ENCODE measurements around the gene TMEM143.
"Not testable (repeated sequence)": the region's sequence is repeated elsewhere in the genome, so short reads cannot be mapped to it uniquely, and the experiment has no call there.

TMEM143 gene

DNA sequence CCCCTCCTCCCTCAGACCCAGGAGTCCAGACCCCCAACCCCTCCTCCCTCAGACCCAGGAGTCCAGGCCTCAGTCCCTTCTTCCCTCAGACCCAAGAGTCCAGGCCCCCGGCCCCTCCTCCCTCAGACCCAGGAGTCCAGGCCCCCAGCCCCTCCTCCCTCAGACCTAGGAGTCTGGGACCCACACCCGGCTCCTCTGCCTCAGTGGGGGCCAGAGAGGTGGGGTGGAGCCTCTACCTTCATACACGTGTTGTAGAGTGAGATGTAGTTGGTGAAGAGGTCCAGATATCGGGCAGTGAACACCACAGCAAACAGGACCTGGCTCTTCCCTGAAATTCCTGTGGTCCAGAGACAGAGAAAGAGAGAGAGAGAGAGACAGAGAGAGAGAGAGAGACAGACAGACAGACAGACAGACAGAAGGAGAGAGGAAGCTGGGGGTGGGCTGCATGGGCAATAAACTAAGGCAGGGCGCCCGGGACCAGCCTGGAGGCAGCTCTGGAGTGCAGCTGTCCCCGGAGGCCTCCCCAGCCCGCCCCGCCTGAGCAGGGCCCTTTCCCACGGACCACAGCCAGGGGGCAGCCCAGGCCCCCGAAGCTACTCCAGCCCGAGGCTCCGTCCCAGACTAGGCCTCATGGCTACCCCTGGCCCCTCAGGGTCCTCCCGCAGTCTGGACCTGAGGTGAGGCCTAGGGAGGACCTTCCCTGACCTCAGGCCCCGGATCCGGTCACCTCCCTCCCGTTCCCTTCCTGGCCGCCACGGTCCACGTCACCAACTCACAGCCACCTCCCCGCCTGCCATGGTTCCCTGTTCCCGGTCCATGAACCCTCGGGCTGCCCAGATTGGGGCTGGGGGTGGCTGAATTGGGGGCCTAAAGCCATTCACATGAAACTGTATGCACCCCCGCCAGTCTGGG, 26.7 kb upstream of the TMEM143 start:
- DNase-seq: peak; percentile 70

DNA sequence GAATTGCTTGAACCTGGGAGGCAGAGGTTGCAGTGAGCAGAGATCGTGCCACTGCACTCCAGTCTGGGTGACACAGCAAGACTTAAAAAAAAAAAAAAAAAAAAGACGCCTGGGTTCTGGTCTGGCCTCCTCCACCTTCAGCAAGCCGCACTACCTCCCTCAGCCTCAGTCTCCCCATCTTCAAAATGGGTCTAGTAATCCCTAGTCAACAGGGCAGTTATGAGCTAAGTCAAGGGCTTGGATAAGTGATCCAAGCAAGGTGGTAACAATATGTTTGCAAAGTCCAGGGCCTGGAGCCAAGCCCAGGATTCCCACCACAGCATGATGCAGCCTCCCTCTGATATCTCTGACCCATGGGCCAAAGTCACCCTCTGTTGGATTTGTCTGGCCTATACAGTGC, 23.2 kb upstream of the TMEM143 start:
- DNase-seq: no peak

DNA sequence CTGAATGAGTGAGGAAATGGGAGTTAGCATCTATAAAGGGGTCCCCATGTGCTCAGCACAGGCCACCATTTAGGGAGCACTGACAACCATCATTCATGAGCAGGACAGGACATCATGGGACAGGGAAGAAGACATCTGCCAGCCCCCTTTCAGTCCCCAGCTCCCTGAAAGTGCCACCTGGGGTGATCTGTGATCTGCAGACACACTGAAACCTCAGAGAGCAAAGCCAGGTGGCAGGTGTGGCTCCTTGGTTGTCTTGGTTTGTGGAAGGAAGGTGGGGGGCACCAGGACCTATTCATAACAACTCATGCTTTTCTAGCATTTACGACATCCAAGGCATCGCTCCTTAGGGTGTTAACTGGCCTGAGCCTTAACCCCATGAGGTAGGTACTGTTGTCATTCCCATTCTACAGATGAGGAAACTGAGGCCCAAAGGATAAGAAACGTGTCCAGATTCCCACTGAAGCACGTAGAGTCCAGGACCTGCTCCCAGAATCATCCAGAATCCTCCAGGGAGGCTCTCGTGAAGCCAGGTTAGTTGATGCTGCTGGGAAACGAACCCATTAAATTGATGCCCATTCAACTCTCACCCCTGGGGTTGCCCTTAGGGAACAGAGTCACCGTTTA, 21.8 kb upstream of the TMEM143 start:
- no peak for DNase-seq

DNA sequence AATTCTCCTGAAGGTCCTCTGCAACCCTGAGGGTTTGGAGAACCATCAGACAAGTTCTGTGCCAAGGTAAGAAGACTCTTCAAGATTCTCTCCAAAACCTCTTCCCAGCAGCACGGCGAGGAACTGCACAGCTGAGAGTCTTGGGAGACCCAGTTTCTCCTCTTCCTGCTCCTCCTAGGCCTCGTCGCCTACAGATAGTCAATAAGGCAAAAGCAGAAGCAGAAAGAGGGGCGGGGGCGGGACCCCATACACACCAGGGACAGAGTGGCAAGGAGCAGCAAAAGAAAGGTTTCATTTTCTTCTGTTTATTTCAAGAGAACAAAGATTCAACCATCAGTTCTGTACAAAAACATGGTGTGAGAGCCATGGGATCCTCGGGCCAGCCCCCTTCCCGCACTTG, 18.5 kb upstream of the TMEM143 start:
- no peak for DNase-seq

DNA sequence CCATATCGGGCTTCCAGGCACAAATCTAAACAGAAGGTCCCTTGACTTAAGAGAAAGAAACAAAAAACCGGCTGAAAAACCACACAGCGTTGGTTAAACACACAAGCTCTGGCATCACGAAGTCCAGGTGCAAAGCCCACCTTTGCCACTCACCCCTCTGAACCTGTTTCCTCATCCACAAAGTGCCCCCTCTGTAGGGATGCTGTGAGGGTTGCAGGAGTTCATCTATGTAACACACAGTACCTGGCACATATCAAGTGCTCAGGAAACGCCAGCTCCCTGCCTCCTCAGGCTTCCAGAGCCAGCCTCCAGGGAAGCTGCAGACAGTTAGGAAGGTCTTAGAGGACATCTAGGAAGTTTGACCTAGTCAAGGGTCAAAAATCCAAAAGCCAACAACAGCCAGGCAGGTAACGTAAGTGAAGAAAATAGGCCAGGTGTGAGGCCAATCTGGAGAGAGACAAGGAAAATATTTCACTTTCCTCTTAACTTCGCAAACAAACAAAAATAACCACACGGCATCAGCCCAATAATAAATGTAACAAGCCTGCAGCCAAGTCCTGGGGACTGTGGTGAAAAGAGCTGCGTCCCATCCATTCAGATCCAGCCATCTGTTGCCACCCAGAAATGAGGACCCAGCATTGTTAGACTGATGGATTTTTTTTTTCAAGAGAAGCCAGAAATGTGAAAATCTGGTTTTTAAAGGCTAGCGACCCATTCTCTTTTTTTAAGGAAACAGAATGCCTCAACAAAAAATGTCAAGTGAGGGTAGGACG, 17.6 kb upstream of the TMEM143 start:
- no peak for DNase-seq

DNA sequence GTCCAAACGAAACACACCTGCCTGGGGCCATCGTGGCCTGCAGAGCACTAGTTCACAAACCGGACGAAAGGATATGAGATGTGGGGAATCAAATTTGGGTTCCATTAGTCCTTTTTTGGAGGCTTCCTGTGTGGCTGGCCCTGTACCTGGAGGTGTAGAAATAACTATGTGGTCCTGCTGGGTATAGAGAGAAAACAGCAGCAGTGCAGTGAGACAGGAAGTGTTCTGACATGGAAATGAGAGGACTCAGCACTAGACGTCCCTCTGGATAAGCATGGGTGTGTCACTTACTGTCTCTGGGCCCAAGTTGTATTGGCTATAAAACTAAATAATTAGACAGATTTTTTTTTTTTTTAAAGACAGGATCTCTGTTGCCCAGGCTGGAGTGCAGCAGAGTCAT, 15.3 kb upstream of the TMEM143 start:
- no peak for DNase-seq

DNA sequence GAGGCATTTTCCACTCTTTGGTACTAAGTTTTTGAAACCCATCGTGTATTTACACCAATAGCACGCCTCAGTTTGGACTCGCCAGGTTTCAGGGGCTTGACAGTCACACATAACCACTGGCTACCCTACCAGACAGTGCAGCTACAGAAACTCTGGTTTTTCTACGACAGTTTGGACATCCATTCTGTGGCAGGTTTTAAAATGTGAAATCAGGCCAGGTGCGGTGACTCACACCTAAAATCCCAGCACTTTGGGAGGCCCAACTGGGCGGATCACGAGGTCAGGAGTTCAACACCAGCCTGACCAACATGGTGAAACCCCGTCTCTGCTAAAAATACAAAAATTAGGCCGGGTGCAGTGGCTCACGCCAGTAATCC, 14.4 kb upstream of the TMEM143 start:
- DNase-seq: no peak

DNA sequence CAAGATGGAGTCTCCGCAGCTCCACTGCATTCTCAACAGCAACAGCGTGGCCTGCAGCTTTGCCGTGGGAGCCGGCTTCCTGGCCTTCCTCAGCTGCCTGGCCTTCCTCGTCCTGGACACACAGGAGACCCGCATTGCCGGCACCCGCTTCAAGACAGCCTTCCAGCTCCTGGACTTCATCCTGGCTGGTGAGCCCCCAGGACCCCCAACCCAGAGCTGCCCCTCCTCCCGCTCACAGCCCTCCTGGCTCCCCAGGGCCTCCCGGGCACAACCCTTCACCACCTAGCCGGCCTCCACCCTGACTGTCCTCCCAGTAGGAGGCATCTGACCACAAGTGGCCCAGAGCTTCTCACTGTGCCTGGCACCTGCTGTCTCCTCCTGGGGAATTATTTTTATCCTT, 9.8 kb upstream of the TMEM143 start:
- no peak for DNase-seq

DNA sequence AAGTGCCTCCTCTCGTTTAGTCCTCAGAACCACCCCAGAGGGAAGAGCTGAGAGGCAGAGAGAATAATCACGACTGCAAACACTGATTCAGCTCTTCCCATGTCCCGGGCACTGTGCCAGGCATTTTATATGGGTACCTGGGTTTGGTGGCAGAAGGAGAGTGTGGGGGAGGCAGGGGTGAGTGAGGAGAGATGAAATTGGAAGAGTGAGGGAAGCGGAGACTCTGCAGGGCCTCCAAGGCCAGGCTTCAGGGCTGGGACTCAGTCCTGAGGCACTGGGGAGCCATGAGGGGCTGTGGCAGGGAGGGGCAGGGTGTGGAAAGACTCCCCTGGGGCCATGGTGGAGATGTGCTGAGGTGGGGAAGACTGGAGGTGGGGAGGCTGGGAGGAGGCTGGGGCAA, 9.2 kb upstream of the TMEM143 start:
- no peak for DNase-seq

DNA sequence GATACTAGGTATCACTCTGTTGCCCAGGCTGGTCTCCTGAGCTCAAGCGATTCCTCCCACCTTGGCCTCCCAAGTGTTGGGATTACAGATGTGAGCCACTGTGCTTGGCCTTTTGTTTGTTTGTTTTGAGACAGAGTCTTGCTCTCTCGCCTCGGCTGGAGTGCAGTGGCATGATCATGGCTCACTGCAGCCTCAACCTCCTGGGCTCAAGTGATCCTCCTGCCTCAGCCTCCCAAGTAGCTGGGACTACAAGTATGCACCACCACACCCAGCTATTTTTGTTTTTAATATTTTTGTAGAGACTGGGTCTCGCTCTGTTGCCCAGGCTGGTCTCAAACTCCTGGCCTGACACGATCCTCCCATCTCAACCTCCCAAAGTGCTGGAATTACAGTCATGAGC, 8.0 kb upstream of the TMEM143 start:
- not testable (repeated sequence) for DNase-seq

DNA sequence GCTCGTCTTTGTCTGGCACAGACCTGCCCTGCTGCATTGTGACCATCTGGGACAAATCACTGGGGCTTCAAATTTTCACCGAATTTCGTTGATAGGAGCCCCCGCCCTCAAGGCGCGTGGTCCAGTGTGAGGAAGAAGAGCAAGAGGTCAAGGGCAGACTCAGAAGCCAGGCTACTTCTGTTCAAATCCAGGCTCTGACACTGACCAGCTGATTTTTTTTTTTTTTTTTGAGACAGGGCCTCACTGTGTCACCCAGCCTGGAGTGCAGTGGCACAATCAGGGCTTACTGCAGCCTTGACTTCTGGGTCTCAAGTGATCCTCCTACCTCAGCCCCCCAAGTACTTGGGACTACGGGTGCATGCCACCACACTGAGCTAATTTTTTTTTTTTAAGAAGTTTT, 7.6 kb upstream of the TMEM143 start:
- no peak for DNase-seq

DNA sequence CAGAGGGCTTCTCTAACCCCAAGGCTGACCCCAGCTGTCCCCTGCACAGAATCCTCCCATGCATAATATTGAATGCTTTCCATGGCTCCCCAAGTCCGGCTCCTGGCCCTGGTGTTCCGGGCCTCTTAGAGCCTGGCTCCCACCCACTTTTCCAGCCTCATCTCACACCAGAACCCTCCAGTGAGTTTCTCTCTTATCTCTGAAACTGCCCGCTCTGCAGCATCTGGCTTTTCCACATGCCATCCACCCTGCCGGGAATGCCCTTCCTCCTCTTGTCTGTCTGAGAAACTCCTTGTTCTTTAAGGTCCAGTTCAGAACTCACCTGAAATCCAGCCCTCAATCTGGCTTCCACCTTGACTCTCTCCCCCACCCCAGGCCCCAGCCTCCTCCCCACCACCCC, 7.2 kb upstream of the TMEM143 start:
- DNase-seq: no peak

DNA sequence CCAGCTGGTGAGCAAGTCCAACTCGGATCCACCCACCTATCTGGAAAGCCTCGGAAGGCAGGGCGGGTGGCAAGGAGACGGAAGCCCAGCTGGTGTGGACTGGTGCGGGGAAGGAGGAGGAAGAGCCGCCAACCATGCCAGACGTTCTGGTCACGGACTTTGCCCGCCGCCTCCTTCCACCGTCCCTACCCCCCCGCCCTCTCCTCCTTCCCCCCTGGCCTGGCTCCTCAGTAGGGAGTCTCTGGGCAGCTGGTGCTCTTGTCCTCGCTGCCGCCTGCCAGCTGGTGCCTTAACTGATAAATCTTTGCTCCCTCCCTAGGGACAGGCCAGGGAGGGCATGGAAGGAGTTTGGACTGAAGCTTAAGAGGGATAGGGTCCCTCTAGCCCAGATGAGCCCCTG, 5.2 kb upstream of the TMEM143 start:
- DNase-seq: no peak

DNA sequence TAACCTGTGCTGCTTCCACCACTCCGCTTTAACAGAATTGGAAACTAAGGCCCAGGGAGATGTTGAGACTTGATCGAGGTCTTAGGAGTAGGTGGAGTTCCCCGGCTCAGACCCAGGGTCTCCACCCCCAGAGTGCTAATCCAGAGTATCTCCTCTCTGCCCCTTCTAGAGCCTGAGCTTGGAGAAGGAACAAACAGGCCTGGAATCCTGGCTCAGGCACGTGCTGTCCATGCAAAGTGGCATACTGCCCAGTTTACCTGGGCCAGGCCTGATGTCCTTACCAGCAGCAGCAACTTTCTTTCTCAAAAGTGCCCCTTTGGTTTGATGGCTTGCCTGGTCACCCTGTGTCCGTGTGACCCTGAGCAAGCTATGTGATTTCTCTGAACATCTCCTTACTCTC, 4.1 kb upstream of the TMEM143 start:
- DNase-seq: no peak

DNA sequence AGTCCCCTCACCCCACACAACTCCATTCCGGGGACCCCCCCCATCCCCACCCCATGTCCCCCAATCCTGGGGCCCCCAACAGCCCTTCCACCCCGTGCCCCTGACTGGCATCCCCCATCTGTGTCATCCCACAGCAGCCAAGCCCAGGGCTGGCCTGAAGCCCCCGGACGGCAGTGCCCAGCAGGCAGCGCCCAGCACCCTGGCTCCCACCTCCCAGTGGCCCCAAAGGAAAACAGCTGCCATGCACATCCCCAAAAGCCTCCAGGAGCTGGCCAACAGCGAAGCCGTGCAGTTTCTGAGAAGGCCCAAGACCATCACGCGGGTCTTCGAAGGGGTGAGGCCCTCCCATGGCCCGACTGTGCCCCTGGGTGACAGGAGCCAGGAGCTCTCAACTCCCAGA, 1.9 kb upstream of the TMEM143 start:
- no peak for DNase-seq

DNA sequence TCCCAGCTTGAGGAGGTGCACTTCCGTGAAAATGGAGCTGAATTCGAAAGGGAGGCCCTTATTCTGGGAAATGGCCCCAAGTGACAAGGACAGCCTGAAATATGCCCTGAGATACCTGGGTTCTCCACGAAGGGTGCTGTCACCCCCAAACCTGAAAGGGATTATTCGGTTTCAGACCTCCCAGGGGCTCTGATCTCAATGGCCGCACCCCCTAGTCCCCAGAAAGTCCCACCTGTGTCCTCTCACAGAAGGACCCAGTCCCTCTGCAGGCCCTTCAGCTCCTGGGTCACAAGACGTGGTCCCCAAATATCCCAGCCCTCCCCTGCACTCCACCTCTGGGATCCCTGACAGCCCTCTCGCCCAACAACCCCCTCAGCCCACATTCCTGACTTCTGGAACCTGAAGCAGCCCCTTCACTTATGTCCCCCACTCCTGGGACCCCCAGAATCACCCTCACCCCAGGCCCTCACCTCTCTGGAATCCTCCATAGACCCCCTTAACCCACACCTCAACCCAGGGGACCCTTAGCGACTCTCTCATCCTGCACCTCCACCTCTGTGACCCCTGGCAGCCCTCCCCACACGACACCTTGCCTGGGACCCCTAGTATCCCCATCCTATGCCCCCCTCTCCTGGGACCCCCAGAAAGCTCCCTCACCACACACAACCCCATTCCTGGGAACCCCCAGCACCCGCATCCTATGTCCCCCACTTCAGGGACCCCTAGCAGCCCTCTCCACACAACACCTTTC, 1.0 kb upstream of the TMEM143 start:
- no peak for DNase-seq

DNA sequence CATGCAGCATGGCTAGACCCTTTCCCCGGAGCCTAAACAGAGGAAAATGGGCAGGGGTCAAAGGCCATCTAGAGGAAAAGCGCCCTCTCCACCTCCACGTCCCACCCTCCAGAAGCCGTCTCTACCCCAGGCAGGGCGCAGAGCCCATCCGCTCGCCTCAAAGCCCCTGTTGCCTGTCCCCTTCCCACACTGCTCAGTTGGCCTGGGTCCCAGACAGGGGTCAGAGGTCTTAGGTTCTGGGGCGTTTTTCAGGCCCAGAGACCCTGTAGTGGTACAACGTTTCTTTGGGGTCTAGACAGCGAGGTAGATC, 285 bp downstream of the TMEM143 start:
- no peak for DNase-seq

DNA sequence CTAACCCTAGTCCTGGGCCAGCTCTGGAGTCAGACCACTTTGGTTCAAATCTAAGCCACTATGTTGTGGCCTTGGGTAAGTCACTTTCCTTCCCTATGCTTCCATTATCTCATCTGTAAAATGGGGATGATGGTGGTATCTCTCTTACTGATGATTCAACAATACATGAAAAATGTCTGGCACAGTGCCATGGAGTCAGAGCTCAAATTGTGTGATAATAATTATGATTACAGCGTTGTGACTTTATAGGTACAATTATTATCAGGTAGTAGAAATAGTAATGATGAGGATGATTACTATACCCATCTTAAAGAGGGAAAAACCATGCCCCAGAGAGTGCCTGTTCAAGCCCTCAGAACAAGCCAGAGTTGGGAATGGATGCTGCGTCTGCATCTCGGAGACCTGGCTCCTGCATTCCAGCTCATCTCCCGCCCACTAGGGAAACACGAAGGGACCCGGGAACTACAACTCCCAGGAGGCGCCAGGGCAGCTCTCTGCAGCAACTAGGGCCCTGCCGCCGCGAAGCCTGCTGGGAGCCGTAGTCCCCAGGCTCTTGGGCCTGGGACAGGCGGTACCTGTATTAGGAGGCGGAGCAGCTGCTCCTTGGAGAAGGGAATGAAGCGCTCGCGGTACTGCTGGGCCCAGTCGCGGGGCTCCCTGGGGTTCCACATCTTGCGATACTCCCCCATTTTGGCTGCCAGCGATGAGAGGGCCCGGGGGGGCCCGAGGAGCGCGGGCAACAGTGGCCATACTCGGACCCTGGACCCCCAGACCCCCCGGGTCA, 832 bp downstream of the TMEM143 start:
- peak; percentile 91 for DNase-seq

DNA sequence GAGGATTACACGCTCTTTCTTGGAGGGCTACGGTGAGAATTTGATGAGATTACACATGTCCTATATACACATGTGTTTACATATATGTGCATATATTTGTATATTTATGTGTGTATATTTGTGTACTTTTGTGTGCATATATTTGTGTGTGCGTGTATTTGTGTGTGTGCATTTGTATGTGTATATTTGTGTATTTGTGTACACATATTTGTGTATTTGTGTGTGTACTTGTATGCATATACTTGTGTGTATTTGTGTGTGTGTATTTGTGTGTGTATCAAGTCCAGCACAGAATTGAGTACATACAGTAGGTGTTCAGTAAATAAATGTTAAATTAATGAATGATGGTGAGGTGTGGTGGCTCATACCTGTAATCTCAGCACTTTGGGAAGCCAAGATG, 1.8 kb downstream of the TMEM143 start:
- no peak for DNase-seq

DNA sequence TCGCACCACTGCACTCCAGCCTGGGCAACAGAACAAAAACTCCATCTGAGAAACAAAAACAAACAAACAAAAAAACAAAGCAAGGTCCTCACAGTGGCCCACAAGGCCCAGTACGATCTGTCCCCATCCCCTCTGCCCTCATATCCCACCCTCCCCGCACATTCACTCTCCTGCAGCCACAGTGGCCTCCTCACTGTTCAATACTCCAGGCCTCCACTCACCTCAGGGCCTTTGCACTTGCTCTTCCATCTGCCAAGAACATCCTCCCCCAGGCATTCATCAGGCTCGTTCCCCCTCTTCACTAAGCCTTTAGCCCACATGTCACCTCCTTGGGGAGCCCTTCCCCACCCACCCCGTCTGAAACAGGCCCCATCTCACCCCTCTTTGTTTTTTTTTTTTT, 4.6 kb downstream of the TMEM143 start:
- no peak for DNase-seq

DNA sequence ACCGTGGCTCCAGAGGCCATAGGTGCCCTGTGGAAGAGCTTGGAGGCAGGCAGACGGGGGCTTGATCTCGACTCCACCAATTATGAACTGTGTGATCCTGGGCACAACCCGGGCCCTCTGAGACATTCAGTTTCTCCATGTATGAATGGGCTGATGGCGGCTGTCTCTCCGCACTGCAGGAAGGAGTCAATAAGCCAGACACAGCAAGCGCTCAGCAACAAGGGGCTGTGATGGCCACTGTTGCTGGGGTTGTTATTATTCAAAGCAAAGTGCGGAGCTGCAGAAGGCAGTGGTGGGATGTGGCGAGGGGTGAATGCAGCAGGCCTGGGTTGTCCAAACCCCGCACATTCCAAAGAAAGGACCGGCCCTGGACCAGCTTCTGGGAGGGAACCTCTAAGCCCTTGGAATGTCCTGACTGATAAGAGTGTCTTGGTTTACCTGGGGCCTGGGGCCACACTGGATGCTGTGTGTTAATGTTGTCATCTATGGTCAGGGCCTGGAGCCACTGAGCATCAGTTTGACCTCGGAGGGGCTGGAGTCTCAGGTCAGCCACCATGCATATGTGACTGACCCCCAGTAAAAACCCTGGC, 8.3 kb downstream of the TMEM143 start:
- no peak for DNase-seq

DNA sequence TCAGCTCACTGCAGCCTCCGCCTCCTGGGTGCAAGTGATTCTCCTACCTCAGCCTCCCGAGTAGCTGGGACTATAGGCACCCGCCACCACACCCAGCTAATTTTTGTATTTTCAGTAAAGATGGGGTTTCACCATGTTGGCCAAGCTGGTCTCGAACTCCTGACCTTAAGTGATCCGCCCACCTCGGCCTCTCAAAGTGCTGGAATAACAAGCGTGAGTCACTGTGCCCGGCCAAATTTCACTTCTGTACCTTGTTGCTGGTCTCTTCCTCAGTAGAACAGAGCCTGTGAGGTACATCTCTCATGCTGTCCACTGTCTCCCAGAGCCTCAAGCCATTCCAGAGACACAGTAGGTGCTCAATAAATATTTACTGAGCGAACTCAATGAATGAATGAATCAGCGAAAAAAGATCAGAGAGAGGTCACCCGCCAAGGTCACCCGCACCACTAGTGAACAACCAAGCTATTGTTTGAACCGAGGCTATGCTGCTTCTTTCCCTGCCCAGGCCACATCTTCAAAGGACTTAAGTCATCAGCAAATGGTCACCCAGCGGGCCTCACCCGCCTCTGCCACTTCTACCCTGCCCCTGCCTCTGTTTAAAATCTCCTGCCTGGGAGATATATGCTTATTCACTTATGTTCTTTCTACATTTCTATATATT, 9.3 kb downstream of the TMEM143 start:
- no peak for DNase-seq

Data from CD4-positive, alpha-beta T cell treated with Interleukin-12 subunit alpha and Interleukin-12 subunit beta, for 1 hour (primary cell).